ENCODE data around the gene EIF5A2.
A peak's percentile ranks its signal among the peaks of the same experiment; 100 is the strongest.
"Not testable (repeated sequence)": the region's sequence is repeated elsewhere in the genome, so short reads cannot be mapped to it uniquely, and the experiment has no call there.

EIF5A2 gene

GRCh38 chr3:170896781-170897180 lies 11.7 kb downstream of the EIF5A2 start:
- ATAC-seq (no peak), DNase-seq (no peak)

GRCh38 chr3:170896333-170896732 lies 12.1 kb downstream of the EIF5A2 start:
- not testable (repeated sequence) for ATAC-seq, DNase-seq

GRCh38 chr3:170893895-170894294 lies 14.5 kb downstream of the EIF5A2 start:
- no peak for ATAC-seq

GRCh38 chr3:170889630-170890029 lies 18.8 kb downstream of the EIF5A2 start:
- DNase-seq (no peak), ATAC-seq (no peak)

More at GRCh38 chr3:170893895-170894294, 14.5 kb downstream of the EIF5A2 start:
- no peak for DNase-seq

- DNase-seq: no peak
- no peak for ATAC-seq
Measured at GRCh38 chr3:170889132-170889531, 19.3 kb downstream of the EIF5A2 start.

GRCh38 chr3:170884109-170884930 lies 24.1 kb downstream of the EIF5A2 start:
- DNase-seq: not testable (repeated sequence)

GRCh38 chr3:170878688-170879087 lies 29.7 kb downstream of the EIF5A2 start:
- DNase-seq, ATAC-seq: not testable (repeated sequence)

More at GRCh38 chr3:170884109-170884930, 24.1 kb downstream of the EIF5A2 start:
- ATAC-seq: not testable (repeated sequence)

- DNase-seq, ATAC-seq: not testable (repeated sequence)
Measured at GRCh38 chr3:170877311-170877710, 31.1 kb downstream of the EIF5A2 start.

- ATAC-seq (no peak), DNase-seq (no peak)
Measured at GRCh38 chr3:170876537-170876936, 31.9 kb downstream of the EIF5A2 start.

- ATAC-seq (peak; percentile 94), DNase-seq (peak; percentile 92)
Measured at GRCh38 chr3:170869645-170870593, 38.5 kb downstream of the EIF5A2 start, which contains the start of gene RPL22L1. Gene RPL22L1, minus strand, starts transcription at chr3:170870195. Its CDS starts 28 bp downstream, at chr3:170870167.

GRCh38 chr3:170869239-170869590 lies 39.2 kb downstream of the EIF5A2 start:
- DNase-seq (no peak), ATAC-seq (no peak)

GRCh38 chr3:170868577-170869238 lies 39.7 kb downstream of the EIF5A2 start:
- ATAC-seq (no peak), DNase-seq (no peak)

GRCh38 chr3:170867143-170867937 lies 41.1 kb downstream of the EIF5A2 start:
- DNase-seq (no peak), ATAC-seq (no peak)

- DNase-seq (no peak), ATAC-seq (no peak)
Measured at GRCh38 chr3:170866499-170866898, 41.9 kb downstream of the EIF5A2 start.

GRCh38 chr3:170865209-170866094 lies 43.0 kb downstream of the EIF5A2 start:
- no peak for DNase-seq
- no peak for ATAC-seq

- peak; percentile 21 for ATAC-seq
- no peak for DNase-seq
Measured at GRCh38 chr3:170864525-170865208, 43.8 kb downstream of the EIF5A2 start.

GRCh38 chr3:170863816-170864215 lies 44.6 kb downstream of the EIF5A2 start:
- no peak for ATAC-seq

GRCh38 chr3:170862618-170863374 lies 45.6 kb downstream of the EIF5A2 start:
- DNase-seq: no peak

More at GRCh38 chr3:170863816-170864215, 44.6 kb downstream of the EIF5A2 start:
- no peak for DNase-seq

GRCh38 chr3:170858599-170858998 lies 49.8 kb downstream of the EIF5A2 start:
- ATAC-seq: no peak
- no peak for DNase-seq

More at GRCh38 chr3:170862618-170863374, 45.6 kb downstream of the EIF5A2 start:
- no peak for ATAC-seq
